HepG2 (cell line): Measurements from ENCODE around the gene PDIA5. TPM values are rescaled to one million over a fixed set of nuclear protein-coding genes. Genes with fewer than 3 reads are reported as not detected.

Source experiments
- ATF4 ChIP-seq, 2 experiments: fragments of 450-650 bp in 1 of 2; sonication (generic) in 1 of 2; formaldehyde crosslinking; IDR thresholded peaks; 2 replicates each; pipeline versions ENCODE4 v1.5.0 to v1.8.0; 2020 to 2022; ENCODE audit warnings: mild to moderate bottlenecking in 1 of 2, missing genetic modification reagents in 1 of 2
- CENPBD1 ChIP-seq: sonication (generic); formaldehyde crosslinking; IDR thresholded peaks from 2 replicates; pipeline ENCODE4 v1.8.0; 2022; ENCODE audit warnings: missing genetic modification reagents, low read depth, mild to moderate bottlenecking, borderline replicate concordance
- CHD4 ChIP-seq: fragments of 200-600 bp; sonication (generic); IDR thresholded peaks from 2 replicates; pipeline ENCODE4 v1.7.0; 2017; ENCODE audit warnings: mild to moderate bottlenecking, low read length, borderline replicate concordance
- DBP ChIP-seq: sonication (generic); formaldehyde crosslinking; IDR thresholded peaks from 2 replicates; pipeline ENCODE4 v1.4.0; 2020; ENCODE audit warnings: missing genetic modification reagents; ENCODE audit errors: not compliant biosample characterization
- GTF2F1 ChIP-seq: fragments of 150-350 bp; IDR thresholded peaks from 2 replicates; pipeline ENCODE4 v1.6.1; 2014; ENCODE audit warnings: low read length
- HBP1 ChIP-seq: IDR thresholded peaks from 2 replicates; pipeline ENCODE4 v1.6.1; 2016; ENCODE audit warnings: low read depth, control low read depth
- HMG20A ChIP-seq: IDR thresholded peaks from 2 replicates; pipeline ENCODE4 v1.6.1; 2016; ENCODE audit warnings: borderline replicate concordance
- IKZF5 ChIP-seq: IDR thresholded peaks from 2 replicates; pipeline ENCODE4 v1.6.1; 2018; ENCODE audit warnings: missing genetic modification reagents, mild to moderate bottlenecking, missing compliant biosample characterization
- KLF16 ChIP-seq, 2 experiments: sonication (generic) in 1 of 2; formaldehyde crosslinking in 1 of 2; IDR thresholded peaks; 2 replicates each; pipeline versions ENCODE4 v1.6.1 to v1.8.0; 2016 to 2023; ENCODE audit warnings: missing genetic modification reagents in 2 of 2, missing compliant biosample characterization in 1 of 2
- MLXIP ChIP-seq: sonication (generic); formaldehyde crosslinking; IDR thresholded peaks from 2 replicates; pipeline ENCODE4 v1.9.0; 2021; ENCODE audit warnings: missing genetic modification reagents, borderline replicate concordance
- PPARG ChIP-seq: conservative IDR thresholded peaks from 2 replicates; pipeline ENCODE4 v1.6.1; 2016; ENCODE audit warnings: missing biosample characterization, missing genetic modification reagents
- SMAD3 ChIP-seq: sonication (generic); formaldehyde crosslinking; IDR thresholded peaks from 2 replicates; pipeline ENCODE4 v1.4.0; 2020; ENCODE audit warnings: missing genetic modification reagents
- WIZ ChIP-seq: sonication (generic); formaldehyde crosslinking; IDR thresholded peaks from 2 replicates; pipeline ENCODE4 v1.5.1; 2020; ENCODE audit warnings: mild to moderate bottlenecking, missing genetic modification reagents
- ZNF235 ChIP-seq: sonication (generic); formaldehyde crosslinking; IDR thresholded peaks from 2 replicates; pipeline ENCODE4 v1.8.1; 2023; ENCODE audit warnings: mild to moderate bottlenecking, missing genetic modification reagents, borderline replicate concordance
- ZNF34 ChIP-seq: sonication (generic); formaldehyde crosslinking; IDR thresholded peaks from 2 replicates; pipeline ENCODE4 v1.4.0; 2020; ENCODE audit warnings: mild to moderate bottlenecking, missing genetic modification reagents, borderline replicate concordance
- ZNF691 ChIP-seq: sonication (generic); formaldehyde crosslinking; IDR thresholded peaks from 2 replicates; pipeline ENCODE4 v1.4.0; 2020; ENCODE audit warnings: missing genetic modification reagents, low read depth, mild to moderate bottlenecking, borderline replicate concordance
- ZNF782 ChIP-seq: sonication (generic); formaldehyde crosslinking; IDR thresholded peaks from 2 replicates; pipeline ENCODE4 v1.4.0; 2020; ENCODE audit warnings: missing genetic modification reagents, mild to moderate bottlenecking, borderline replicate concordance
- ZNF878 ChIP-seq: sonication (generic); formaldehyde crosslinking; IDR thresholded peaks from 2 replicates; pipeline ENCODE4 v1.8.1; 2023; ENCODE audit warnings: mild to moderate bottlenecking, missing genetic modification reagents, moderate library complexity
- ZSCAN12 ChIP-seq: sonication (generic); formaldehyde crosslinking; IDR thresholded peaks from 2 replicates; pipeline ENCODE4 v1.9.0; 2021; ENCODE audit warnings: mild to moderate bottlenecking, missing genetic modification reagents
- polyA plus RNA-seq, 8 experiments: library from polyadenylated mRNA; depleted of rRNA in 3 of 8; stranded (reverse) in 7 of 8; unstranded in 1 of 8; fragments of >200 nt; fragmentation: Illumina TruSeq in 4 of 8; extraction: Trizol in 4 of 8; gene quantifications; 2 replicates each; pipeline versions ENCODE4 v1.2.1 to v1.2.3, GENCODE V29; 2011 to 2016; ENCODE audit warnings: low read depth in 4 of 8, missing spikeins in 1 of 8, mixed read lengths in 1 of 8; ENCODE audit not compliant: insufficient read depth in 1 of 8
- total RNA-seq, 5 experiments: library from RNA; depleted of rRNA; stranded (reverse); fragments of >200 nt; fragmentation: Illumina TruSeq; extraction: Trizol; gene quantifications; 2 replicates each; pipeline ENCODE4 v1.2.3, GENCODE V29; 2016; ENCODE audit warnings: low read depth in 1 of 5

Gene PDIA5
- total and polyA plus RNA-seq, 2 of the 13 experiments (the other 11 are each of a cell fraction or from before 2014, with no cell fraction given) = 51.3 to 74.3 TPM

- no peak for TF ChIP-seq DBP (CRISPR knock-in tag)
- no peak for TF ChIP-seq ATF4 (CRISPR knock-in tag; IDR thresholded peaks at IDR 0.05)
- TF ChIP-seq SMAD3 (CRISPR knock-in tag) = no peak
- no peak for TF ChIP-seq ZSCAN12 (CRISPR knock-in tag)
- TF ChIP-seq MLXIP = no peak
- no peak; the same call in 1 of the 2 replicates for TF ChIP-seq ZNF691 (CRISPR knock-in tag)
- TF ChIP-seq PPARG (CRISPR knock-in tag) = no peak
- no peak for TF ChIP-seq HBP1 (CRISPR knock-in tag)
- TF ChIP-seq ZNF34 (CRISPR knock-in tag) = peak; percentile 56; the same call in 1 of the 2 replicates
- peak in 1 of 2 experiments; percentile 21; a peak in 1 of 4 replicates for TF ChIP-seq KLF16 (CRISPR knock-in tag; IDR thresholded peaks at IDR 0.05)
- no peak for TF ChIP-seq WIZ (CRISPR knock-in tag)
- no peak for TF ChIP-seq CENPBD1 (CRISPR knock-in tag)
- TF ChIP-seq GTF2F1 = no peak
- TF ChIP-seq ZNF878 (CRISPR knock-in tag) = no peak
- no peak for TF ChIP-seq HMG20A
- TF ChIP-seq CHD4 = no peak
- no peak; the same call in 1 of the 2 replicates for TF ChIP-seq IKZF5
- TF ChIP-seq ZNF782 (CRISPR knock-in tag) = no peak
- TF ChIP-seq ZNF235 = no peak
Measured at GRCh38 chr3:123201557-123202427, 135.0 kb downstream of the PDIA5 start, which contains the start of gene SEC22A (continued).
